ENCODE results near the gene CMIP. TPM values are rescaled to one million over a fixed set of nuclear protein-coding genes. Genes with fewer than 3 reads are reported as not detected.

CMIP gene
- total RNA-seq, 1 experiment from 2014 or later, result 63.7 TPM

GRCh38 chr16:81489547-81490267 is 45.1 kb downstream of the CMIP start:
- Mint-ChIP-seq H3K36me3 (no peaks in the 10 kb centered on the region), H3K27ac (peak overlapping the region; percentile 81), H3K27me3 (ENCODE audit: low read depth) (no peaks in the 10 kb centered on the region), H3K9me3 (no peaks in the 10 kb centered on the region), H3K4me3 (no peak overlapping the region), H3K4me1 (peaks cover 71% of the 10 kb centered on the region)
- ATAC-seq (no peak), DNase-seq (ENCODE audit: low spot score) (no peak)
- TF ChIP-seq ZNF425 (CRISPR knock-in tag; conservative IDR thresholded peaks at IDR 0.05) (no peak), OVOL2 (CRISPR knock-in tag; IDR thresholded peaks at IDR 0.05; ENCODE audit: borderline replicate concordance) (no peak), CREM (CRISPR knock-in tag; IDR thresholded peaks at IDR 0.05) (no peak), GTF2I (CRISPR knock-in tag; conservative IDR thresholded peaks at IDR 0.05) (no peak), ERG (CRISPR knock-in tag; IDR thresholded peaks at IDR 0.05) (no peak), JAZF1 (CRISPR knock-in tag; IDR thresholded peaks at IDR 0.05) (no peak), CTCF (IDR thresholded peaks at IDR 0.05) (no peak), ATF1 (CRISPR knock-in tag; IDR thresholded peaks at IDR 0.05) (no peak), IRF1 (CRISPR knock-in tag; IDR thresholded peaks at IDR 0.05) (no peak), ZMAT4 (CRISPR knock-in tag; IDR thresholded peaks at IDR 0.05) (no peak), E2F4 (CRISPR knock-in tag; IDR thresholded peaks at IDR 0.05; ENCODE audit: borderline replicate concordance, low read depth) (no peak), ESRRA (CRISPR knock-in tag; IDR thresholded peaks at IDR 0.05; ENCODE audit: borderline replicate concordance) (no peak)
- ChIA-PET CTCF (interaction anchor here (1.2 kb wide), 1 partner anchor 208 kb away, joined by 3 read pairs; no protein-coding TSS in a partner anchor), POLR2A (no interaction called here)

- Mint-ChIP-seq H3K4me3 (no peak overlapping the region), H3K36me3 (no peaks in the 10 kb centered on the region), H3K4me1 (peaks cover 54% of the 10 kb centered on the region), H3K27ac (peak overlapping the region; percentile 70), H3K27me3 (ENCODE audit: low read depth) (no peaks in the 10 kb centered on the region), H3K9me3 (no peaks in the 10 kb centered on the region)
- ATAC-seq, result no peak
- CTCF ChIA-PET, result interaction anchor here (1.3 kb wide), 1 partner anchor 107 kb away, joined by 4 read pairs; no protein-coding TSS in a partner anchor
- DNase-seq (ENCODE audit: low spot score), result no peak
- POLR2A ChIA-PET, result interaction anchor here (0.6 kb wide), 1 partner anchor 24 kb away, joined by 3 read pairs; no protein-coding TSS in a partner anchor
- TF ChIP-seq ZNF263 (CRISPR knock-in tag; IDR thresholded peaks at IDR 0.05; ENCODE audit: low read depth) (no peak), RORB (CRISPR knock-in tag; IDR thresholded peaks at IDR 0.05) (no peak), ZNF423 (CRISPR knock-in tag; IDR thresholded peaks at IDR 0.05) (no peak), MXD4 (CRISPR knock-in tag; IDR thresholded peaks at IDR 0.05; ENCODE audit: borderline replicate concordance) (no peak), ATF2 (CRISPR knock-in tag; IDR thresholded peaks at IDR 0.05; ENCODE audit: borderline replicate concordance, low read depth) (no peak), ZNF121 (CRISPR knock-in tag; IDR thresholded peaks at IDR 0.05) (no peak), ZNF232 (CRISPR knock-in tag; IDR thresholded peaks at IDR 0.05) (no peak), PRDM15 (CRISPR knock-in tag; IDR thresholded peaks at IDR 0.05) (no peak), HMGA2 (CRISPR knock-in tag; IDR thresholded peaks at IDR 0.05) (no peak)
Observed at GRCh38 chr16:81491541-81492188, 47.1 kb downstream of the CMIP start.

Data from WTC11 (cell line).